ENCODE results near the gene NCKIPSD. TPM values are rescaled to one million over a fixed set of nuclear protein-coding genes. Genes with fewer than 3 reads are reported as not detected.

The NCKIPSD gene
- total RNA-seq, 1 experiment from 2014 or later = 46.0 TPM

- H3K56ac ChIP-seq (ENCODE audit: insufficient read length, low read depth, low read length) = no peak overlapping the region
- H3K36me3 Mint-ChIP-seq (ENCODE audit: insufficient read depth in 1 of 3, low read depth in 3 of 3) = peaks cover 29 to 52% (median 45%) of the 10 kb centered on the region in 3 experiments; a peak in 6 of 7 replicates
- no peak overlapping the region for H3K4me2 ChIP-seq (ENCODE audit: insufficient read depth, insufficient read length, low read length)
- H3K27ac ChIP-seq (ENCODE audit: insufficient read length, low read depth, low read length) = no peak overlapping the region
- no peak overlapping the region; a peak in 1 of 5 replicates for H3K4me3 Mint-ChIP-seq
- H2BK12ac ChIP-seq (ENCODE audit: insufficient read length, low read depth, low read length) = no peak overlapping the region
- H3K14ac ChIP-seq (ENCODE audit: insufficient read depth, low read length) = no peak overlapping the region
- H3K9me3 ChIP-seq (ENCODE audit: control insufficient read depth, low read depth, low read length) = no peaks in the 10 kb centered on the region
- DNase-seq = no peak
- H3K79me2 ChIP-seq (ENCODE audit: insufficient read depth, low read length) = no peaks in the 10 kb centered on the region
- no peak overlapping the region for H4K5ac ChIP-seq (ENCODE audit: insufficient read length, low read depth, low read length)
- H3K9ac ChIP-seq (ENCODE audit: extremely low read depth, insufficient read length, low read length) = no peak overlapping the region
- no peak overlapping the region for H3K18ac ChIP-seq (ENCODE audit: insufficient read length, low read depth, low read length)
- H2BK15ac ChIP-seq (ENCODE audit: low read depth, low read length) = no peak overlapping the region
- H2BK5ac ChIP-seq (ENCODE audit: insufficient read length, low read length) = no peak overlapping the region
- no peaks in the 10 kb centered on the region for H3K9me3 Mint-ChIP-seq
- no peak overlapping the region for H2BK120ac ChIP-seq (ENCODE audit: low read depth, low read length, poor library complexity, severe bottlenecking)
- H2BK20ac ChIP-seq (ENCODE audit: low read depth, low read length, poor library complexity, severe bottlenecking) = no peak overlapping the region
- no CpG with 5 or more reads among the region's 15 CpGs for WGBS (ENCODE audit: extremely low coverage, insufficient read length, low lambda C conversion rate)
- H3K79me1 ChIP-seq (ENCODE audit: insufficient read depth, low read depth, low read length, poor library complexity, severe bottlenecking) = no peaks in the 10 kb centered on the region
- peak overlapping the region in 2 of 3 experiments; percentile 70 to 78; a peak in 2 of 7 replicates for H3K27ac Mint-ChIP-seq
- H2AFZ ChIP-seq (ENCODE audit: low read length) = no peak overlapping the region
- no peak for TF ChIP-seq CTCF (conservative IDR thresholded peaks at IDR 0.05)
- H3K4ac ChIP-seq (ENCODE audit: low read depth, low read length) = no peak overlapping the region
- H3K4me1 Mint-ChIP-seq = peaks cover 4 to 13% of the 10 kb centered on the region in 2 experiments
- no peaks in the 10 kb centered on the region for H3K27me3 ChIP-seq (ENCODE audit: insufficient read depth, low read length)
- no peaks in the 10 kb centered on the region; the same call in 1 of the 2 replicates for H3K4me1 ChIP-seq (ENCODE audit: insufficient read depth, low read length)
- no peak overlapping the region for H4K8ac ChIP-seq (replicated peaks; ENCODE audit: insufficient read length, low read depth, low read length)
- peaks cover 3% of the 10 kb centered on the region for H3K23me2 ChIP-seq (ENCODE audit: insufficient read length, low read depth, low read length, poor library complexity, severe bottlenecking)
- no peak overlapping the region for H4K91ac ChIP-seq (ENCODE audit: insufficient read length, low read depth, low read length)
- H3K23ac ChIP-seq (ENCODE audit: insufficient read length, low read depth, low read length) = no peak overlapping the region
- H4K20me1 ChIP-seq (ENCODE audit: control insufficient read depth, insufficient read depth, insufficient read length) = peaks cover 2% of the 10 kb centered on the region
- no peak overlapping the region for H2AK5ac ChIP-seq (ENCODE audit: insufficient read length, low read length)
- H3T11ph ChIP-seq (ENCODE audit: low read length) = no peak overlapping the region
- H3K27me3 Mint-ChIP-seq (ENCODE audit: low read depth) = peaks cover 2% of the 10 kb centered on the region; the same call in 1 of the 2 replicates
These were observed 32.6 kb downstream of the NCKIPSD start for GRCh38 chr3:48652923-48653715.

Data from H9 (cell line).